Cortex of kidney (tissue), 1 donor: Measurements from ENCODE around the gene MECR.
"Not testable (repeated sequence)": the region's sequence is repeated elsewhere in the genome, so short reads cannot be mapped to it uniquely, and the experiment has no call there.

Experiments used
- DNase-seq: peaks from one replicate; lab custom pipeline; 2025; lab: John Stamatoyannopoulos, UW

MECR gene

GRCh38 chr1:29169976-29170375, 60.8 kb downstream of the MECR start:
- DNase-seq: no peak

- no peak for DNase-seq
These were observed 62.8 kb downstream of the MECR start for GRCh38 chr1:29167904-29168303.

- DNase-seq: no peak
These were observed 64.3 kb downstream of the MECR start for GRCh38 chr1:29166291-29166878.

GRCh38 chr1:29164588-29164987, 66.1 kb downstream of the MECR start:
- no peak for DNase-seq

GRCh38 chr1:29162476-29163138, 68.1 kb downstream of the MECR start:
- DNase-seq: no peak

GRCh38 chr1:29162025-29162424, 68.7 kb downstream of the MECR start:
- DNase-seq: no peak

- no peak for DNase-seq
These were observed 71.0 kb downstream of the MECR start for GRCh38 chr1:29159773-29160172.

- no peak for DNase-seq
These were observed 73.5 kb downstream of the MECR start for GRCh38 chr1:29157269-29157601.

GRCh38 chr1:29156543-29157268, 74.0 kb downstream of the MECR start:
- DNase-seq: no peak

GRCh38 chr1:29152046-29152805, 78.5 kb downstream of the MECR start:
- no peak for DNase-seq

GRCh38 chr1:29150346-29150745, 80.4 kb downstream of the MECR start:
- DNase-seq: not testable (repeated sequence)

GRCh38 chr1:29148656-29149491, 81.9 kb downstream of the MECR start:
- DNase-seq: no peak

GRCh38 chr1:29145739-29146437, 84.8 kb downstream of the MECR start:
- DNase-seq: no peak

GRCh38 chr1:29144178-29144577, 86.6 kb downstream of the MECR start:
- DNase-seq: no peak

GRCh38 chr1:29142714-29143113, 88.0 kb downstream of the MECR start:
- no peak for DNase-seq
